Left ventricle myocardium inferior (tissue), 1 donor: ENCODE data around the gene ARHGAP10. TPM values are rescaled to one million over a fixed set of nuclear protein-coding genes. Genes with fewer than 3 reads are reported as not detected.

ENCODE experiments used
- DNase-seq: peaks from one replicate; pipeline ENCODE4 v3.0.0-alpha.2; 2020
- H3K27ac ChIP-seq: fragments of 200-600 bp; replicated peaks from 2 replicates; pipeline ENCODE4 v1.8.0; 2021
- H3K27me3 ChIP-seq: fragments of 200-600 bp; 2 replicates; pipeline ENCODE4 v1.8.0; 2021; ENCODE audit warnings: low read depth
- H3K36me3 ChIP-seq: fragments of 200-600 bp; 2 replicates; pipeline ENCODE4 v1.8.0; 2021
- H3K4me1 ChIP-seq: fragments of 200-600 bp; 2 replicates; pipeline ENCODE4 v1.8.0; 2021
- H3K4me3 ChIP-seq: fragments of 200-600 bp; 2 replicates; pipeline ENCODE4 v1.8.0; 2021; ENCODE audit warnings: mild to moderate bottlenecking, moderate library complexity
- H3K9me3 ChIP-seq: fragments of 200-600 bp; replicated peaks from 2 replicates; pipeline ENCODE4 v1.8.0; 2021
- intact Hi-C: fragments of 100-400 bp; cut with micrococcal nuclease; formaldehyde crosslinking; loops from one replicate; pipeline ENCODE4 v1.11.0; 2022
- total RNA-seq: library from RNA; stranded (reverse); fragmentation: NEBNext Ultra II Directional; extraction: Animal tissue kit (Norgen Biotek cat#: 25700); gene quantifications from one replicate; pipeline ENCODE4 v1.2.1, GENCODE V29; 2021
- TF ChIP-seq, protein P1 (sequence below): fragments of 200-600 bp; IDR thresholded peaks from 2 replicates; pipeline ENCODE4 v1.8.0; 2021; ENCODE audit warnings: antibody characterized with exemption, mild to moderate bottlenecking, borderline replicate concordance
- donor health status: DM: no; HTN: yes; CAD: no; lungs with severe emphysema.

ARHGAP10 gene
- total RNA-seq, 1 donor from 2014 or later: 59.7 TPM

GRCh38 chr4:147814376-147814775, 82.5 kb downstream of the ARHGAP10 start:
- TF ChIP-seq, protein P1, sequence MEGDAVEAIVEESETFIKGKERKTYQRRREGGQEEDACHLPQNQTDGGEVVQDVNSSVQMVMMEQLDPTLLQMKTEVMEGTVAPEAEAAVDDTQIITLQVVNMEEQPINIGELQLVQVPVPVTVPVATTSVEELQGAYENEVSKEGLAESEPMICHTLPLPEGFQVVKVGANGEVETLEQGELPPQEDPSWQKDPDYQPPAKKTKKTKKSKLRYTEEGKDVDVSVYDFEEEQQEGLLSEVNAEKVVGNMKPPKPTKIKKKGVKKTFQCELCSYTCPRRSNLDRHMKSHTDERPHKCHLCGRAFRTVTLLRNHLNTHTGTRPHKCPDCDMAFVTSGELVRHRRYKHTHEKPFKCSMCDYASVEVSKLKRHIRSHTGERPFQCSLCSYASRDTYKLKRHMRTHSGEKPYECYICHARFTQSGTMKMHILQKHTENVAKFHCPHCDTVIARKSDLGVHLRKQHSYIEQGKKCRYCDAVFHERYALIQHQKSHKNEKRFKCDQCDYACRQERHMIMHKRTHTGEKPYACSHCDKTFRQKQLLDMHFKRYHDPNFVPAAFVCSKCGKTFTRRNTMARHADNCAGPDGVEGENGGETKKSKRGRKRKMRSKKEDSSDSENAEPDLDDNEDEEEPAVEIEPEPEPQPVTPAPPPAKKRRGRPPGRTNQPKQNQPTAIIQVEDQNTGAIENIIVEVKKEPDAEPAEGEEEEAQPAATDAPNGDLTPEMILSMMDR: no peak
- peak overlapping the region; percentile 92 for H3K27ac ChIP-seq
- H3K4me1 ChIP-seq: peaks cover 99% of the 10 kb centered on the region
- H3K27me3 ChIP-seq: no peaks in the 10 kb centered on the region
- no peak overlapping the region for H3K4me3 ChIP-seq
- no peaks in the 10 kb centered on the region for H3K36me3 ChIP-seq
- no peaks in the 10 kb centered on the region for H3K9me3 ChIP-seq
- no peak for DNase-seq
- intact Hi-C loops: no loop called here

GRCh38 chr4:147815741-147816140, 83.9 kb downstream of the ARHGAP10 start:
- no peak for DNase-seq
- Histone ChIP-seq H3K36me3 (no peaks in the 10 kb centered on the region), H3K27ac (peak overlapping the region; percentile 92), H3K9me3 (no peaks in the 10 kb centered on the region), H3K27me3 (no peaks in the 10 kb centered on the region), H3K4me1 (peaks cover 98% of the 10 kb centered on the region), H3K4me3 (no peak overlapping the region)
- intact Hi-C loops: no loop called here
- TF ChIP-seq, protein P1: no peak

DNA sequence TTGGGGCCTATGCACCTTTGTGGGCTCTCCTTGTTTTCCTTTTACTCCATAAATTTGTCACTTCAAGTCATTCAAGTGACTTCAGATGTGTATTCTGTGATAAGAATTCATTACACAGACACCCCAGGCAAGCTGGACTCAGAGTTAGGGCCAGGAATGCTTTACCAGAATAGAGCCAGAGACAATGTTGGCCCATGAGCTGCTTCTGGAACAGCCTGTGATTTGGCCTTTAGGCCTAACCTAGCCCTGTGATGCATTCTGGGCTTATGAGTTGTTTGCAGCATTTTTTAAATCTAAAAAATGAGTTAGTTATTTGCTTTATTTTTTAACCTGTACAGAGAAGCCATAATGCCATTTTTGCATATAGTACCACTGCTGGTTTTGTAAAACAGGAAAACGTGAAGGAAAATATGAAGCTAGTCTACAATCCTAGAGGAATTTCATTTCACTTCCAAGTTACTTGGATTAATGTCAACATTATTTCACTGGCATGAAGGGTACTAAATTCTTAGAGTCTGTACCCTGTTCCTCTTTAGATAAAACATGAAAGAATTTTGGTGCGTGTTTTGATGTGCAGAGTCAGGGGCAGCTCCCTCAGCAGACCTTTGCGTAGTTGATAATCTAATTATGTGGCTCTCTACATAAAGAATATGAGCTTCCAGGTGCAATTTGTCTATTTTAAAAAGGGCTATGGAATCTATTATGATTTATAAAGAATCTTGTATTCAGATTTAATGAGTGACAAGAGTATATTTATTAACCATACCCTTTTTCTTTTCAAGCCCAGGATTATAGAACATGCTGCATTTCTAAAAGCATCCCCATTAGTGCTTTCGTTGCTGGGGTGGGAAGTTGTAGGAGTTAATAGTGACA, 84.7 kb downstream of the ARHGAP10 start:
- no peak for DNase-seq
- H3K4me3 ChIP-seq: no peak overlapping the region
- H3K27ac ChIP-seq: peak overlapping the region; percentile 92
- H3K9me3 ChIP-seq: no peaks in the 10 kb centered on the region
- intact Hi-C loops: no loop called here
- no peaks in the 10 kb centered on the region for H3K27me3 ChIP-seq
- TF ChIP-seq, protein P1: no peak
- no peaks in the 10 kb centered on the region for H3K36me3 ChIP-seq
- H3K4me1 ChIP-seq: peaks cover 98% of the 10 kb centered on the region

GRCh38 chr4:147820975-147821374, 89.1 kb downstream of the ARHGAP10 start:
- intact Hi-C loops: no loop called here
- Histone ChIP-seq H3K36me3 (peaks cover 14% of the 10 kb centered on the region), H3K4me1 (peaks cover 95% of the 10 kb centered on the region), H3K27ac (peak overlapping the region; percentile 92), H3K9me3 (no peaks in the 10 kb centered on the region), H3K4me3 (no peak overlapping the region), H3K27me3 (no peaks in the 10 kb centered on the region)
- no peak for DNase-seq
- TF ChIP-seq, protein P1: no peak

DNA sequence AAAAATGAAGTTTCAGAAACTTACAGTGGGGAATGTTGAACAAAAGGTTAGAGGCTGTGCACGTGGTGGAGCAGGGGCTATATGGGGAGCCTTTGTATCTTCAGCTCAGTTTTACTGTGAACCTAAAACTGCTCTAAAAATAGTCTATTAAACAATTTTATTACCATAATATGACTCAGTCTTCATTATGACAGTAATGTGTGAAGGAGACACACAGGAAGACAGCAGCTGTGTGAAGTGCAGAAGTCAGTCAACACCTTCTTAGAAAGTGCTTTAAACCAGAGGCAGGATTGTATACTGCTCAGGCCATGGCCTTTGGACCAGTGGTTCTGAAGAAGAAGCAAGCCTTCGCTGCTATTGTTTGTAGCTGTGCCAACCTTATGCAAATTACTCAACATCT, 89.7 kb downstream of the ARHGAP10 start:
- Histone ChIP-seq H3K4me3 (no peak overlapping the region), H3K36me3 (peaks cover 14% of the 10 kb centered on the region), H3K9me3 (no peaks in the 10 kb centered on the region), H3K27ac (peak overlapping the region; percentile 92), H3K27me3 (no peaks in the 10 kb centered on the region), H3K4me1 (peaks cover 95% of the 10 kb centered on the region)
- TF ChIP-seq, protein P1: no peak
- DNase-seq: no peak
- intact Hi-C loops: no loop called here
